H1 (cell line): ENCODE data around the gene MAGI3. TPM values are rescaled to one million over a fixed set of nuclear protein-coding genes. Genes with fewer than 3 reads are reported as not detected.
"Not testable (repeated sequence)": the region's sequence is repeated elsewhere in the genome, so short reads cannot be mapped to it uniquely, and the experiment has no call there.

Experiments
- CTCF ChIA-PET: fragments of 300-600 bp; sonication (Branson Sonifier 250); formaldehyde crosslinking; loops from one replicate; lab custom pipeline; 2021; ENCODE audit not compliant: partially characterized antibody; lab: Charles Lee
- POLR2A ChIA-PET: fragments of 300-600 bp; sonication (Branson Sonifier 250); formaldehyde crosslinking; loops from one replicate; lab custom pipeline; 2021; ENCODE audit warnings: inconsistent platforms; ENCODE audit not compliant: partially characterized antibody; lab: Charles Lee
- DNase-seq, 2 experiments: peaks; one replicate each; pipeline versions ENCODE4 v3.0.0 to v3.0.0-alpha.2; 2010 to 2022; ENCODE audit warnings: low spot score in 2 of 2, low read depth in 1 of 2, mixed read lengths in 1 of 2
- FAIRE-seq: peaks from 2 replicates; lab custom pipeline; 2011; peaks lifted over from hg19 to GRCh38; lab: Jason Lieb, UNC
- H2AFZ ChIP-seq: 2 replicates; pipeline ENCODE4 v1.8.1; 2012; ENCODE audit warnings: low read length, inconsistent platforms
- H2AK5ac ChIP-seq: 2 replicates; pipeline ENCODE4 v1.6.1; 2013; ENCODE audit warnings: low read depth, low read length
- H2BK120ac ChIP-seq: replicated peaks from 2 replicates; pipeline ENCODE3; 2013; ENCODE audit warnings: low read depth, low read length, inconsistent platforms
- H2BK12ac ChIP-seq: 2 replicates; pipeline ENCODE4 v1.6.1; 2013; ENCODE audit warnings: low read depth, low read length
- H2BK15ac ChIP-seq: 2 replicates; pipeline ENCODE4 v1.6.1; 2013; ENCODE audit warnings: low read length
- H2BK20ac ChIP-seq: 2 replicates; pipeline ENCODE4 v1.6.1; 2013; ENCODE audit warnings: low read length
- H2BK5ac ChIP-seq: 2 replicates; pipeline ENCODE4 v1.6.1; 2013; ENCODE audit warnings: low read depth, low read length
- H3K14ac ChIP-seq: 2 replicates; pipeline ENCODE4 v1.6.1; 2013; ENCODE audit warnings: inconsistent platforms; ENCODE audit not compliant: insufficient read length
- H3K18ac ChIP-seq: 2 replicates; pipeline ENCODE4 v1.6.1; 2013; ENCODE audit warnings: low read length; ENCODE audit errors: extremely low read depth
- H3K23ac ChIP-seq: 2 replicates; pipeline ENCODE4 v1.6.1; 2013; ENCODE audit warnings: inconsistent platforms; ENCODE audit not compliant: insufficient read length
- H3K23me2 ChIP-seq: 2 replicates; pipeline ENCODE4 v1.6.1; 2013; ENCODE audit warnings: low read depth, low read length
- H3K27ac ChIP-seq: 2 replicates; pipeline ENCODE4 v1.6.1; 2011; ENCODE audit warnings: low read depth, low read length, inconsistent platforms
- H3K27me3 ChIP-seq, 4 experiments: replicated peaks in 1 of 4; 1 replicate in 1 of 4; 2 replicates in 3 of 4; pipeline versions ENCODE4 v1.6.1 to v1.8.1; 2011 to 2013; ENCODE audit warnings: low read length in 3 of 4, mild to moderate bottlenecking in 3 of 4, inconsistent platforms in 2 of 4, mixed read lengths in 2 of 4, moderate library complexity in 1 of 4; ENCODE audit not compliant: control insufficient read depth in 3 of 4, insufficient read depth in 3 of 4; ENCODE audit errors: extremely low read depth in 1 of 4
- H3K36me3 ChIP-seq, 4 experiments: 2 replicates each; pipeline versions ENCODE4 v1.6.1 to v1.8.1; 2011 to 2013; ENCODE audit warnings: mild to moderate bottlenecking in 4 of 4, low read length in 3 of 4, moderate library complexity in 2 of 4, control low read depth in 1 of 4, inconsistent platforms in 1 of 4; ENCODE audit not compliant: insufficient read depth in 4 of 4, control insufficient read depth in 2 of 4
- H3K4ac ChIP-seq: replicated peaks from 2 replicates; pipeline ENCODE3; 2013; ENCODE audit warnings: low read length, low read depth, mixed read lengths, inconsistent platforms; ENCODE audit not compliant: insufficient read length
- H3K4me1 ChIP-seq, 4 experiments: replicated peaks in 1 of 4; 1 replicate in 1 of 4; 2 replicates in 3 of 4; pipeline versions ENCODE4 v1.6.1 to v1.8.1; 2011 to 2013; ENCODE audit warnings: low read length in 3 of 4, inconsistent platforms in 2 of 4, mixed read lengths in 1 of 4; ENCODE audit not compliant: insufficient read depth in 4 of 4, control insufficient read depth in 3 of 4
- H3K4me2 ChIP-seq, 2 experiments: 2 replicates each; pipeline versions ENCODE4 v1.6.1 to v1.8.1; 2011 to 2013; ENCODE audit warnings: low read depth in 2 of 2, low read length in 2 of 2, control low read depth in 1 of 2, inconsistent platforms in 1 of 2, mild to moderate bottlenecking in 1 of 2; ENCODE audit not compliant: insufficient read depth in 1 of 2
- H3K4me3 ChIP-seq, 4 experiments: fragments of 200-600, 300-600 bp in 1 of 4; sonication (generic), shearing (Covaris generic), sonication (Bioruptor Twin) in 1 of 4; 2 replicates each; pipeline versions ENCODE4 v1.5.1 to v1.8.1; 2011 to 2016; ENCODE audit warnings: low read length in 4 of 4, low read depth in 3 of 4, control low read depth in 2 of 4, inconsistent platforms in 2 of 4, mild to moderate bottlenecking in 2 of 4, mixed read lengths in 1 of 4, moderate library complexity in 1 of 4; ENCODE audit not compliant: insufficient read depth in 2 of 4; ENCODE audit errors: extremely low read depth in 1 of 4
- H3K56ac ChIP-seq: replicated peaks from 2 replicates; pipeline ENCODE3; 2013; ENCODE audit warnings: low read depth, mild to moderate bottlenecking, mixed read lengths, low read length, inconsistent platforms; ENCODE audit not compliant: insufficient read length
- H3K79me1 ChIP-seq: 2 replicates; pipeline ENCODE4 v1.6.1; 2013; ENCODE audit warnings: low read depth, low read length, control low read depth
- H3K79me2 ChIP-seq, 2 experiments: 2 replicates each; pipeline versions ENCODE4 v1.6.1 to v1.8.1; 2012 to 2013; ENCODE audit warnings: low read length in 2 of 2, mild to moderate bottlenecking in 2 of 2, inconsistent platforms in 1 of 2; ENCODE audit not compliant: insufficient read depth in 2 of 2, control insufficient read depth in 1 of 2
- H3K9ac ChIP-seq, 4 experiments: replicated peaks in 1 of 4; 1 replicate in 1 of 4; 2 replicates in 3 of 4; pipeline versions ENCODE4 v1.6.1 to v1.8.1; 2011 to 2013; ENCODE audit warnings: low read depth in 3 of 4, low read length in 3 of 4, control low read depth in 2 of 4, mild to moderate bottlenecking in 2 of 4, moderate library complexity in 2 of 4, inconsistent platforms in 1 of 4; ENCODE audit errors: extremely low read depth in 1 of 4
- H3K9me3 ChIP-seq, 2 experiments: 2 replicates each; pipeline versions ENCODE4 v1.6.1 to v1.8.1; 2012 to 2013; ENCODE audit warnings: mild to moderate bottlenecking in 2 of 2, moderate library complexity in 2 of 2, control low read depth in 1 of 2, inconsistent platforms in 1 of 2, low read depth in 1 of 2, low read length in 1 of 2, mixed read lengths in 1 of 2; ENCODE audit not compliant: insufficient read depth in 2 of 2
- H4K20me1 ChIP-seq, 2 experiments: replicated peaks in 1 of 2; 2 replicates each; pipeline versions ENCODE3 to v1.8.1; 2011 to 2013; ENCODE audit warnings: inconsistent platforms in 2 of 2, low read length in 2 of 2, mild to moderate bottlenecking in 1 of 2; ENCODE audit not compliant: insufficient read depth in 2 of 2, control insufficient read depth in 1 of 2
- H4K5ac ChIP-seq: 2 replicates; pipeline ENCODE4 v1.6.1; 2013; ENCODE audit warnings: low read length, low read depth, mixed read lengths, inconsistent platforms; ENCODE audit not compliant: insufficient read length
- H4K8ac ChIP-seq: 2 replicates; pipeline ENCODE4 v1.8.0; 2013; ENCODE audit warnings: mild to moderate bottlenecking, moderate library complexity, low read length, inconsistent platforms; ENCODE audit not compliant: insufficient read depth; ENCODE audit errors: extremely low read depth
- H4K91ac ChIP-seq: replicated peaks from 2 replicates; pipeline ENCODE3; 2013; ENCODE audit warnings: low read length, mixed read lengths, inconsistent platforms; ENCODE audit not compliant: insufficient read length
- WGBS, 2 experiments: shearing (Covaris generic) in 1 of 2; methylation state at CpG; one replicate each; pipeline versions ENCODE4 v1.1.6 to v1.1.7; 2013 to 2015; ENCODE audit warnings: low lambda C conversion rate in 2 of 2, mixed read lengths in 2 of 2, inconsistent platforms in 1 of 2, low coverage in 1 of 2, missing lambda C conversion rate in 1 of 2; ENCODE audit not compliant: insufficient replicate concordance in 2 of 2, insufficient coverage in 1 of 2, insufficient read length in 1 of 2; ENCODE audit errors: extremely low coverage in 1 of 2, missing lambda C conversion rate in 1 of 2; 5-methylcytosine and 5-hydroxymethylcytosine counted together
- polyA plus RNA-seq, 7 experiments: library from polyadenylated mRNA; depleted of rRNA in 3 of 7; stranded (reverse) in 5 of 7; unstranded in 2 of 7; fragments of >200 nt in 5 of 7; fragments of 200-250 nt in 2 of 7; gene quantifications; 1 replicate in 5 of 7; 2 replicates in 1 of 7; 4 replicates in 1 of 7; pipeline versions ENCODE4 v1.2.1 to v1.2.3, GENCODE V29; 2011 to 2013; ENCODE audit warnings: missing spikeins in 2 of 7, mixed read lengths in 2 of 7
- total RNA-seq: library from RNA; stranded (reverse); fragmentation: NEBNext Ultra II Directional; extraction: Animal tissue kit (Norgen Biotek cat#: 25700); gene quantifications from 2 replicates; pipeline ENCODE4 v1.2.1, GENCODE V29; 2021

Gene MAGI3
- total and polyA plus RNA-seq, 2 of the 8 experiments (the other 6 are each of a cell fraction or from before 2014, with no cell fraction given): 2.3 to 7.8 TPM

GRCh38 chr1:113717506-113717905 lies 327.2 kb downstream of the MAGI3 start:
- H3K79me2 ChIP-seq, H3K14ac ChIP-seq, H3K4me3 ChIP-seq, H2BK20ac ChIP-seq, H2BK15ac ChIP-seq, H4K5ac ChIP-seq, H2BK120ac ChIP-seq, DNase-seq, POLR2A ChIA-PET, H3K23ac ChIP-seq, H2AFZ ChIP-seq, H3K9ac ChIP-seq, H3K18ac ChIP-seq, H3K27me3 ChIP-seq, H3K4me2 ChIP-seq, H3K79me1 ChIP-seq, H4K91ac ChIP-seq, FAIRE-seq, H2AK5ac ChIP-seq, H3K4ac ChIP-seq, H3K4me1 ChIP-seq, H2BK12ac ChIP-seq, H4K20me1 ChIP-seq, H4K8ac ChIP-seq, H2BK5ac ChIP-seq, CTCF ChIA-PET, H3K56ac ChIP-seq, H3K23me2 ChIP-seq, H3K27ac ChIP-seq: not testable (repeated sequence)
- Histone ChIP-seq H3K9me3 (peaks cover 21 to 26% of the 10 kb centered on the region in 2 experiments; a peak in 3 of 4 replicates), H3K36me3 (peaks cover 0 to 33% (median 11%) of the 10 kb centered on the region in 4 experiments; a peak in 6 of 8 replicates)
- 94% methylated on average over 6 of the region's 6 CpGs; no CpG with 5 or more reads in 1 of the 2 experiments for WGBS, 2 experiments

- H3K18ac ChIP-seq, H3K14ac ChIP-seq, H3K23ac ChIP-seq, H2AFZ ChIP-seq, H2BK120ac ChIP-seq, H3K4me2 ChIP-seq, H2BK15ac ChIP-seq, H3K9ac ChIP-seq, H3K27me3 ChIP-seq, H3K56ac ChIP-seq, H4K5ac ChIP-seq, H3K27ac ChIP-seq, H3K4me3 ChIP-seq, H3K4ac ChIP-seq, H2BK20ac ChIP-seq, H4K20me1 ChIP-seq, H4K91ac ChIP-seq, H3K79me1 ChIP-seq, H2BK5ac ChIP-seq, H2AK5ac ChIP-seq, H4K8ac ChIP-seq, FAIRE-seq, DNase-seq, H3K23me2 ChIP-seq, CTCF ChIA-PET, H2BK12ac ChIP-seq, H3K4me1 ChIP-seq, POLR2A ChIA-PET, H3K79me2 ChIP-seq: not testable (repeated sequence)
- Histone ChIP-seq H3K9me3 (peaks cover 21 to 26% of the 10 kb centered on the region in 2 experiments; a peak in 3 of 4 replicates), H3K36me3 (peaks cover 0 to 33% (median 11%) of the 10 kb centered on the region in 4 experiments; a peak in 6 of 8 replicates)
- 95% methylated on average over 5 of the region's 5 CpGs; no CpG with 5 or more reads in 1 of the 2 experiments for WGBS, 2 experiments
These were observed 328.3 kb downstream of the MAGI3 start for GRCh38 chr1:113718621-113719020.
